GM10847 (cell line): ENCODE measurements around the gene CHL1.

Experiments used
- POLR2A ChIP-seq: IDR thresholded peaks from 2 replicates; pipeline ENCODE4 v1.6.1; 2011; ENCODE audit not compliant: insufficient read length; ENCODE audit errors: extremely low read depth

The CHL1 gene

GRCh38 chr3:248864-249520, 52.4 kb downstream of the CHL1 start:
- no peak for TF ChIP-seq POLR2A

DNA sequence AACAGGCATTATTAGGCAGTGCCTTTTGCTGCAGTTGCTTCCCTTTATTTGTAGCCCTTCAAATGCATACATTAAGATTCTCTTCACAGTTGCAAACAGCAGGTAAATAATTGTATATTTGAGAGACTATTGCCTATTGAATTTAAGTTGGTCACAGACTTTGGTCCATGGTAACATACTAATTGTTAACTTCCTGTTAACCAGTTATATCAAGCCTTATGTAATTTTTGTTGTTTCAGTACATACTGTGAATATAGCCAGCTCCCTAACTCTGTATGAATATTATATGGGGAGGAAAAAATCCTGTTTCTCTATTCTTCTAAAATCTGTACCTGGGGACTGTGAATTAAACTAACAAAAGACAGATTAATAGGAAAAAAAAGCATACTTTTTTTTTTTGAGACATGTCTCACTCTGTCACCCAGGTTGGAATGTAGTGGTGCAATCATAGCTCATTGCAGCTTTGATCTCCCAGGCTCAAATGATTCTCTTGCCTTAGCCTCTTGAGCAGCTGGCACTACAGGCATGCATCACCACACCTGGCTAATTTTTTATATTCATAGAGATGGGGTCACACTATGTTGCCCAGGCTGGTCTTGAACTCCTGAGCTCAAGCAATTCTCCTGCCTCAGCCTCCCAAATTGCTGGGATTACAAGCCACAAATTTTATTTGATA, 53.2 kb downstream of the CHL1 start:
- no peak for TF ChIP-seq POLR2A

- TF ChIP-seq POLR2A, result no peak
Measured at GRCh38 chr3:256501-256900, 59.9 kb downstream of the CHL1 start.

- TF ChIP-seq POLR2A, result no peak
Measured at GRCh38 chr3:257826-258225, 61.3 kb downstream of the CHL1 start.

GRCh38 chr3:260898-261297, 64.3 kb downstream of the CHL1 start:
- no peak for TF ChIP-seq POLR2A

GRCh38 chr3:263393-263792, 66.8 kb downstream of the CHL1 start:
- no peak for TF ChIP-seq POLR2A

GRCh38 chr3:264394-265156, 68.0 kb downstream of the CHL1 start:
- TF ChIP-seq POLR2A, result no peak

DNA sequence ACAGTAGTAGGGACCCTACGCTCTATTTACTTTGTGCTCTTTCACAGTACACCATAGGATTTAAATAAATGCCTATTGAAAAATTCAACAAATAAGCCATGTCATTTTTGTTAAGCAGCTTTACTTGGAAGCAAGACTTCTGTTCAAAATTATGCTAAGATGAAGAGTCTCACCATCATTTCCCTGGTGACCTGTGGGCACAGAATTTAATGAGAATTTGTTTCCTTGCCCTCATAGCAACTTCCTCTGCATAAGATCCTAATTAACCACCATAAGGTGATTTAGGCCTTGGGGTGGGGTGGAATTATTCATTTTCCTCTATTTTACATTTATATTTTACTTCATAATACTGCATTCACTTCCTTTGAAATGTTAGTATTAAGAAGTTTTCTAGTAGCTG, 70.5 kb downstream of the CHL1 start:
- TF ChIP-seq POLR2A, result no peak

DNA sequence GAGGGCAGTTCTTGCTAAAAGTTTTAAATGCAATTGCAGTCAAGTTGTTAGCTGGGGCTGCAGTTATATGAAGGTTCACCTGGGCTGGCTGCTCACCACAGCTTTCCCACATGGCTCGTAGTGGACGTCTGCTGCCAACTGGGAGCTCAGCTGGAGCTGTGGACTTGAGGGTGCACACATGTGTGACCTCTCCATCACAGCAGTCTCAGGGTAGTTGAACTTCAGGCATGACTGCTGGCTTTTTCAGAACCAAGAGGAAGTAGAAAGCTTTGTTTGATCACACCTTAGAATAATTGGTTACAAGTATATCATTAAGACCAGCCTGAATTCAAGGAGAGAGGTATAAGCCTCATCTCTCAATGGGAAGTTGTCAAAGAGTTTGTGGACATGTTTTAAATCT, 74.1 kb downstream of the CHL1 start:
- TF ChIP-seq POLR2A, result no peak

DNA sequence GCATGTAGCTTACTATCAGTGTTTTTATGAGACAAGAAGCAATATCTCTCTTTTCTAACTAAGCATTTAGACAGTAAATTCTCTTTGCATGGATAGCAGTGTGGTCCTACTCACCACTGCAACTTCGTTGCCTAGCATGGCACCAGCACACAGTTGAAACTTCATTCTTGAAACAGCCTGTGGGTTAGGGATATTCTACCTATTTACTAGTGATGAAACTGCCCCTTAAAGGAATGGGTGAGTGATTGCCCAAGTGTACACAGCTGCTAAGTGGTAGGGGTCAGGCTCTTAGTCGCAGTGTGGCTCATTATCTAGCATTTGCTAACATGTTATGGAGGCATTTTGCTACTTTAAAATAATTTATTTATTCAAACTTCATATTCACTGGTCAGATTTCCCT, 78.4 kb downstream of the CHL1 start:
- TF ChIP-seq POLR2A, result no peak

DNA sequence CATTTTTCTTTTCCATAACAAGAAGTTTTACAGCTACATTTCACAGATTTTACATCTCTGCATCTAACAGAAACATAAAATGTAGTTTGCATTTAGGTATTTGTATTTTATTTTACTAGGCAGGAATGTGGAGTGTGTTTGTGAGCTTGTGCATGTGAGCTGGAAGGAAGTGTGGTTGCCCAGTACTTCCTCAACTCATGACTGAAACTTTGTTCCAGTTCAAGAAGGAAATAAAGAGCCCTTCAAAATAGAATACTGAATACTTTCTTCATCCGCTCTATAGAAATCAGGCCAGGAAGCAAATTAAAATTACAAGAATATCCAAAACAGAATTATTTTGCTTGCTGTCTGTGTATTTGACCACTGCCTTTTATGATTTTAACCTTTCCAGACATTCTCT, 81.3 kb downstream of the CHL1 start:
- no peak for TF ChIP-seq POLR2A

DNA sequence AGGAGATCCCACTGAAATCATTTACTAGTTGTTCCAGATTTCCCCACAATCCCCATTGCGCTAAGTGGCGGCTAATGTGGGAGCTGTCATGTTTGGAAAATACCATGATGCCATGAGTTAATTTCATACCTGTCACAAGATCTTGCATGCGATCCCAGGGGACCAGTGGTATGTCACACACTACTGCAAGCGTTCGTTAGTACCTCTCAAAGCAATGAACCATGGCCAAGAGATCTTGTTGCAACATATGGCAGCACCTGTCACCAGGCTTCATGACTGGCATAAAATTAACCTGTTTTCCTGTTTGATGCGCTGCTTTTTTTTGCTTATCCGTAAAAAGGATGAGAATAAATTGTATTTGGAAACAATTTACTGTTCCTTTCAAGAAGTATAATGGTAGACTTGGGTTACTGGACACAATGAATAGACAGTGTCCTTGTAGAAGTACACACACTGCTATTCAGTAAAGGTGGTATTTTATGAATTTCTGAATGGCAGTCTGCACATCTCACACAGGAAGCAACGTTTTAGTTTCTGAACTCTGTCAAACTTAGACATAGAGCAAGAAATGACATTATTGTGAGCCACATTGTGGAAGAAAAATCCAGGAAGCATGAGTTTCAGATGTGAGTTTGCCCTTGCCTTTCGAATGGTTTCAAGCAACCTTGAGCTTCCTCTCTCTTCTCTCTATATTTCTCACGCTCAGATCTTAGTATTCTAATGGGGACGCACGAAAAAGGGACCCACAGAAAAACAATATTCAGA, 81.9 kb downstream of the CHL1 start:
- no peak for TF ChIP-seq POLR2A

DNA sequence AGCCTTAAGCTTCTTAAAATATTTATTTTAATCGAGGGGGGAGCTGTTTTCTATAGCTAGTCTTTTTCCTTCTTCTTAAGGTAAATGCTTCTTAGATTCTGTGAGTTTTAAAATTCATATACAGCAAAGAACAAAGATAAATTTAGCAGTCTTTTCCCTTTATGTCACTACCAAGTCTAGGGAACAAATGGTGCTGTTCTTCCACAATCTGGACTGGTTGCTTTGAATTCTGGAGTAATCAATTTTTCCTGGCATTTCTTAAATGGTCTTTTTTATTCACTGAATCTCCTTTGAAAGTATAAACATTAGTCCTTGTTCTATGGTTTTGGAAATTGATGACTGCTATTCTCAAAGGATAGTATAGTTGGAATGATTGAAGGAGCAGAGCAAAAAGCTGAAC, 82.8 kb downstream of the CHL1 start:
- no peak for TF ChIP-seq POLR2A

DNA sequence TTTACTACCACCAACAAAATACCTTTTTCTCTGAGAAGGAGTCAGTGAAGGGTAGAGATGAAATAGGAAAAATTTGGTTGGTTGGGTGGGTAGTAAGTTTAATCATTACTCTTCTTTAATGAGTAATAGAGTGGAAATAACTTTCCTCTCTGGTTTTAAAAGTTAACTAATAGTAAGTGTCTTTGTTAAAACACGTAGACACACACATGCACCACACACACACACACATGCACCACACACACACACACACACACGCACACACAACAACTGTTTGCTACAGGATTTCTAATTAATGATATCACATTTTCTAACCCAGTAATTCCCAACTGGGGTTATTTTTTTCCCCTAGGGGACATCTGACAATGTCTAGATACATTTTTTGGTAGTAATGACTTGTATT, 84.1 kb downstream of the CHL1 start:
- no peak for TF ChIP-seq POLR2A

DNA sequence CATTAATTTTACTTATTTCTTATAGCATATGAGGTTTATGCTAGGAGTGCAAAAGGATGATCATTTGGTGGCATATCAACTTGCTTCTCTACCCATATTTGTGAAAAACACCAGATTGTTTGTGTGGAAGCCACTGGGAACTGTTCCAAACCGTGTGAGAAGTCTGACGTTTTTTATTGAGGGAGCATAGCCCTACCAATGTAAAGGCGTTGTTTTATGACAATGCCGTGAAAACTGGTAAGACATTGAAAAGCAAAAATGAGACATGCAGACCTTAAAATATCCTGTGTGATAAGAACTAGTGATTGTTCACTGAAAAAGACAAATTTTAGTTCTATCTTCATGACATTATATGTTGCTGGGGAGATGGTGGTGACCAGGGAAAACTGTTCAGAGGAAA, 87.8 kb downstream of the CHL1 start:
- no peak for TF ChIP-seq POLR2A

GRCh38 chr3:288417-288816, 91.9 kb downstream of the CHL1 start:
- TF ChIP-seq POLR2A, result no peak
